Naive thymus-derived CD4-positive, alpha-beta T cell (primary cell): ENCODE results near the gene RIPK3. TPM values are rescaled to one million over a fixed set of nuclear protein-coding genes. Genes with fewer than 3 reads are reported as not detected.
"Not testable (repeated sequence)": the region's sequence is repeated elsewhere in the genome, so short reads cannot be mapped to it uniquely, and the experiment has no call there.

Experiments used
- ATAC-seq: fragments of 150-1000 bp; cut with Tn5 transposase; 2 replicates; pipeline ENCODE4 v1.10.0; 2021; ENCODE audit warnings: mild to moderate bottlenecking, moderate library complexity
- CTCF ChIA-PET: fragments of 350-600 bp; sonication (Branson Sonifier 250); formaldehyde crosslinking; loops from one replicate; lab custom pipeline; 2021; ENCODE audit warnings: antibody characterized with exemption; lab: Charles Lee
- POLR2A ChIA-PET: fragments of 350-600 bp; sonication (Branson Sonifier 250); formaldehyde crosslinking; loops from one replicate; lab custom pipeline; 2021; ENCODE audit warnings: antibody characterized with exemption, inconsistent platforms; lab: Charles Lee
- DNase-seq, 9 donors: peaks; one replicate each; pipeline versions ENCODE4 v3.0.0 to v3.0.0-alpha.2; 2020 to 2022; ENCODE audit warnings: mixed read lengths in 1 of 9
- H3K27ac ChIP-seq: one replicate; pipeline ENCODE4 v1.7.0; 2013; ENCODE audit warnings: mild to moderate bottlenecking, low read depth, low read length, moderate library complexity
- H3K27me3 ChIP-seq, 2 donors: one replicate each; pipeline ENCODE4 v1.7.0; 2013; ENCODE audit warnings: low read length in 2 of 2, mild to moderate bottlenecking in 2 of 2, moderate library complexity in 2 of 2; ENCODE audit not compliant: control insufficient read depth in 2 of 2, insufficient read depth in 2 of 2
- H3K36me3 ChIP-seq, 3 experiments: 1 replicate in 2 of 3; 2 replicates in 1 of 3; pipeline ENCODE4 v1.7.0; 2013; ENCODE audit warnings: low read length in 3 of 3, mild to moderate bottlenecking in 3 of 3, moderate library complexity in 1 of 3; ENCODE audit not compliant: insufficient read depth in 3 of 3, control insufficient read depth in 2 of 3
- H3K4me1 ChIP-seq, 2 donors: one replicate each; pipeline ENCODE4 v1.7.0; 2013; ENCODE audit warnings: low read length in 2 of 2, mild to moderate bottlenecking in 2 of 2, moderate library complexity in 1 of 2; ENCODE audit not compliant: control insufficient read depth in 2 of 2, insufficient read depth in 2 of 2
- H3K4me3 ChIP-seq: 2 replicates; pipeline ENCODE4 v1.7.0; 2013; ENCODE audit warnings: mild to moderate bottlenecking, low read length
- H3K9me3 ChIP-seq, 3 experiments: 1 replicate in 2 of 3; 2 replicates in 1 of 3; pipeline ENCODE4 v1.7.0; 2013; ENCODE audit warnings: low read length in 3 of 3; ENCODE audit not compliant: control insufficient read depth in 2 of 3
- H3K27ac Mint-ChIP-seq, 9 donors: one replicate each; pipeline ENCODE4 v1.8.0; 2020 to 2022; ENCODE audit warnings: mixed read lengths in 9 of 9, mild to moderate bottlenecking in 8 of 9, moderate library complexity in 5 of 9, inconsistent platforms in 2 of 9
- H3K27me3 Mint-ChIP-seq, 5 donors: one replicate each; pipeline ENCODE4 v1.8.0; 2021 to 2022; ENCODE audit warnings: mixed read lengths in 5 of 5, mild to moderate bottlenecking in 1 of 5
- H3K36me3 Mint-ChIP-seq, 5 donors: one replicate each; pipeline ENCODE4 v1.8.0; 2020 to 2022; ENCODE audit warnings: mixed read lengths in 5 of 5, mild to moderate bottlenecking in 3 of 5, inconsistent platforms in 1 of 5
- H3K4me1 Mint-ChIP-seq, 7 donors: one replicate each; pipeline ENCODE4 v1.8.0; 2020 to 2022; ENCODE audit warnings: mixed read lengths in 7 of 7, mild to moderate bottlenecking in 3 of 7, inconsistent platforms in 1 of 7
- H3K4me3 Mint-ChIP-seq, 10 donors: one replicate each; pipeline ENCODE4 v1.8.0; 2020 to 2022; ENCODE audit warnings: mild to moderate bottlenecking in 10 of 10, mixed read lengths in 10 of 10, moderate library complexity in 6 of 10, inconsistent platforms in 2 of 10
- H3K9me3 Mint-ChIP-seq, 11 donors: one replicate each; pipeline ENCODE4 v1.8.0; 2020 to 2022; ENCODE audit warnings: mixed read lengths in 11 of 11, mild to moderate bottlenecking in 4 of 11, inconsistent platforms in 1 of 11, moderate library complexity in 1 of 11
- intact Hi-C, 2 donors: fragments of 100-400 bp; cut with micrococcal nuclease; formaldehyde crosslinking; loops; one replicate each; pipeline ENCODE4 v1.15.1; 2023
- polyA plus RNA-seq, 2 donors: library from polyadenylated mRNA; unstranded; fragments of 300-500 nt; fragmentation: Illumina TruSeq; gene quantifications; one replicate each; pipeline ENCODE4 v1.2.3, GENCODE V29; 2021
- total RNA-seq, 6 experiments: library from RNA in 5 of 6; stranded (reverse) in 5 of 6; gene quantifications; 1 replicate in 5 of 6; 2 replicates in 1 of 6; pipeline ENCODE4 v1.2.3 and lab custom pipeline; 2021 to 2026

RIPK3 gene
- total and polyA plus RNA-seq, 7 experiments from 2014 or later = 8.2 to 47.5 (median 33.0) TPM

DNA sequence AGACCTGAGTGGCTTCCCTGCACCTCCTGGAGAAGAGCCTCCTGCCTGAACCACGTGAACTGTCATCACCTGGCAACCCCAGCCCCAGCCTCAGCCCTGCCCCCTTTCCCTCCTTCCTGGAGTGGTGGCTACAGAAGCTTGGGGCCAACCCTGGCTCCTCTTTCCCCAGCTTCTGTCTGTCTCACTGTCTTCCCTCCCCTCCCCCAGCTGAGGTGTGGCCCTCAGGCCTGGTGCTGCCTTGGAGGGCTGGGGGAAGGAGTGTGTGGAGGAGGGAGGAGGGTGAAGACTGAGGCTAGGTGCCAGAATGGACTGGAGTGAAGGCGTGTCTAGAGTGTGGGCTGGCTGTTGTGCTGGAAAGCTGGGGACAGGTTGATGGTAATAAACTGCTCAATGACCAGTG, 37.9 kb upstream of the RIPK3 start:
- H3K4me3 Mint-ChIP-seq = no peak overlapping the region
- ChIA-PET CTCF (no interaction called here), POLR2A (no interaction called here)
- H3K27me3 Mint-ChIP-seq = peaks cover 0 to 13% (median 4%) of the 10 kb centered on the region in 5 donors
- peaks cover 0 to 7% (median 0%) of the 10 kb centered on the region in 7 donors for H3K4me1 Mint-ChIP-seq
- intact Hi-C loops = no loop called here
- Histone ChIP-seq H3K27me3 (no peaks in the 10 kb centered on the region), H3K9me3 (no peaks in the 10 kb centered on the region), H3K4me3 (no peak overlapping the region), H3K27ac (no peak overlapping the region), H3K36me3 (no peaks in the 10 kb centered on the region), H3K4me1 (no peaks in the 10 kb centered on the region)
- H3K9me3 Mint-ChIP-seq = no peaks in the 10 kb centered on the region
- no peak for ATAC-seq
- no peaks in the 10 kb centered on the region for H3K36me3 Mint-ChIP-seq
- no peak for DNase-seq
- H3K27ac Mint-ChIP-seq = no peak overlapping the region

DNA sequence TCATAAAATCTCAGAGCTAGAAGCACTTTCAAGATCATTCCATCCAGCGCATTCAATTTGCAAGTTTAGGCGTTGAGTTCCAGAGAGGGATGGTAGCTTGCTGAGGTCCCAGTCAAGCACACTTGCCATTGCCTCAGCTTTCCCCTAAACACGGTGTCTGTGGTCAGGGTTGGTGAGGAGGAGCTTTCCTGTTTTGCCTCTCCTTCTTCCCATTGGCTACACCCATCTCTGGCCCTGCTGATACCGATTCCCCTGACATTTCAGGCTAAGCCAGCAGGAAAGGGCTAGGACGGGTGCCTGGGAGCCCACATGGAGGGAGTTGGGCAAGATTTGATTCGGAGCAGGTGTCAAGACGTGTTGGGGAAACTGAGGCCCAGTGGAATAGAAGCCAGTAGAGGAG, 37.3 kb upstream of the RIPK3 start:
- H3K36me3 Mint-ChIP-seq = no peaks in the 10 kb centered on the region
- DNase-seq (no peak), ATAC-seq (no peak)
- H3K9me3 Mint-ChIP-seq = no peaks in the 10 kb centered on the region
- peaks cover 0 to 13% (median 4%) of the 10 kb centered on the region in 5 donors for H3K27me3 Mint-ChIP-seq
- H3K9me3 ChIP-seq = no peaks in the 10 kb centered on the region
- peaks cover 0 to 7% (median 0%) of the 10 kb centered on the region in 7 donors for H3K4me1 Mint-ChIP-seq
- no peak overlapping the region for H3K27ac ChIP-seq
- CTCF ChIA-PET = no interaction called here
- no peak overlapping the region for H3K4me3 ChIP-seq
- H3K27me3 ChIP-seq = no peaks in the 10 kb centered on the region
- intact Hi-C loops = no loop called here
- no peaks in the 10 kb centered on the region for H3K4me1 ChIP-seq
- POLR2A ChIA-PET = no interaction called here
- no peak overlapping the region for H3K4me3 Mint-ChIP-seq
- H3K36me3 ChIP-seq = no peaks in the 10 kb centered on the region
- H3K27ac Mint-ChIP-seq = no peak overlapping the region

DNA sequence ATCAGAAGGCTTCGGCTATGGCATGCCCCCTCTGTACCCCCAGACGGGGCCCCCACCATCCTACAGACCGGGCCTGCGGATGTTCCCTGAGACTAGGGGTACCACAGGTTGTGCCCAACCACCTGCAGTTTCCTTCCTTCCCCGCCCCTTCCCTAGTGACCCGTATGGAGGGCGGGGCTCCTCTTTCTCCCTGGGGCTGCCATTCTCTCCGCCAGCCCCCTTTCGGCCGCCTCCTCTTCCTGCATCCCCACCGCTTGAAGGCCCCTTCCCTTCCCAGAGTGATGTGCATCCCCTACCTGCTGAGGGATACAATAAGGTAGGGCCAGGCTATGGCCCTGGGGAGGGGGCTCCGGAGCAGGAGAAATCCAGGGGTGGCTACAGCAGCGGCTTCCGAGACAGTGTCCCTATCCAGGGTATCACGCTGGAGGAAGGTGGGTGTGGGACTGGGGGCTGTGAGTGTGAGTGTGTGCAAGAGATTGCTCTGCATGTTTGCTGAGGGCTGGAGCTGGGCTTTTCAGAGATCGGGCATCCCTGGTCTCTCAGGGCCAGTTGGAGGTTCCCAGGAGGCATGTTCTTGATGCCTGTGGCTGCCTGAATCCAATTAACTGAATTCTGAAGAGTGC, 36.8 kb upstream of the RIPK3 start:
- Mint-ChIP-seq H3K27me3 (peaks cover 0 to 13% (median 5%) of the 10 kb centered on the region in 5 donors), H3K9me3 (no peaks in the 10 kb centered on the region), H3K36me3 (no peaks in the 10 kb centered on the region), H3K4me1 (peaks cover 0 to 5% (median 0%) of the 10 kb centered on the region in 7 donors), H3K27ac (no peak overlapping the region), H3K4me3 (no peak overlapping the region)
- no peaks in the 10 kb centered on the region for H3K4me1 ChIP-seq
- ChIA-PET POLR2A (no interaction called here), CTCF (no interaction called here)
- DNase-seq = no peak
- no peaks in the 10 kb centered on the region for H3K36me3 ChIP-seq
- intact Hi-C loops = no loop called here
- H3K27ac ChIP-seq = no peak overlapping the region
- ATAC-seq = no peak
- no peaks in the 10 kb centered on the region for H3K27me3 ChIP-seq
- H3K9me3 ChIP-seq = no peaks in the 10 kb centered on the region
- H3K4me3 ChIP-seq = no peak overlapping the region

DNA sequence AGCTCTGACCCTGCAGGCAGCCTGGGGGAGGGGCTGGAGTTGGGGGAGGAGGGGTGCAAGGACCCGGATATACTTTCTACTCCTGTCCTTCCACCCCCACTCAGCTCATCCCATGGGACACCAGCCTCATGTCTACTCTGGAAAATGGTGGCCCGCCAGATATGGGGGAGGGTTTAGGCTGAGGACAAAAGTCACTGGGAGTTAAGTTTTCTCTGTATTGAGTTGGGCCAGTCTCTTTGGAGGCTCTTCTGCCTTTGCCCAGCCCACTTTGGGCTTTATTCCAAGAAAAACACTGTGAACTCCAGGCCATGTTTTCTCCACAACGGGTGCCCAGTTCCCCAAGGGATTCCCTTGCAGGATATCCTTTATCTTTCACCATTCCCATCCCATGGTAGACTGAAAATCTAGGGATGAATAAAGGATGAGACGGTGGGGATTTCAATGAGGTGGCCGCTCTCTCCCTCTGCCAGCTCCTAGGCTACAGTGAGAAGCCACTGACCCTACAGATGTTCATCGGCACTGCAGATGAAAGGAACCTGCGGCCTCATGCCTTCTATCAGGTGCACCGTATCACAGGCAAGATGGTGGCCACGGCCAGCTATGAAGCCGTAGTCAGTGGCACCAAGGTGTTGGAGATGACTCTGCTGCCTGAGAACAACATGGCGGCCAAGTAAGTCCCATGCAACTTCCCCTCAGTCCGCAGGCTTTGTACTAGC, 33.1 kb upstream of the RIPK3 start:
- no peak overlapping the region for H3K4me3 Mint-ChIP-seq
- Histone ChIP-seq H3K27me3 (no peaks in the 10 kb centered on the region), H3K4me3 (no peak overlapping the region), H3K9me3 (no peaks in the 10 kb centered on the region), H3K27ac (no peak overlapping the region), H3K4me1 (peaks cover 0 to 4% of the 10 kb centered on the region in 2 donors), H3K36me3 (no peaks in the 10 kb centered on the region)
- H3K4me1 Mint-ChIP-seq = peaks cover 0 to 11% (median 7%) of the 10 kb centered on the region in 7 donors
- peaks cover 5 to 28% (median 10%) of the 10 kb centered on the region in 5 donors for H3K27me3 Mint-ChIP-seq
- intact Hi-C loops = no loop called here
- DNase-seq (no peak), ATAC-seq (no peak)
- no peaks in the 10 kb centered on the region for H3K9me3 Mint-ChIP-seq
- ChIA-PET POLR2A (interaction anchor here (0.5 to 0.7 kb wide), 2 partner anchors 40 to 52 kb away, joined by 3 read pairs; no protein-coding TSS in a partner anchor), CTCF (interaction anchor here (0.9 kb wide), 1 partner anchor 34 kb away, joined by 5 read pairs; no protein-coding TSS in a partner anchor)
- H3K36me3 Mint-ChIP-seq = no peaks in the 10 kb centered on the region
- no peak overlapping the region for H3K27ac Mint-ChIP-seq

DNA sequence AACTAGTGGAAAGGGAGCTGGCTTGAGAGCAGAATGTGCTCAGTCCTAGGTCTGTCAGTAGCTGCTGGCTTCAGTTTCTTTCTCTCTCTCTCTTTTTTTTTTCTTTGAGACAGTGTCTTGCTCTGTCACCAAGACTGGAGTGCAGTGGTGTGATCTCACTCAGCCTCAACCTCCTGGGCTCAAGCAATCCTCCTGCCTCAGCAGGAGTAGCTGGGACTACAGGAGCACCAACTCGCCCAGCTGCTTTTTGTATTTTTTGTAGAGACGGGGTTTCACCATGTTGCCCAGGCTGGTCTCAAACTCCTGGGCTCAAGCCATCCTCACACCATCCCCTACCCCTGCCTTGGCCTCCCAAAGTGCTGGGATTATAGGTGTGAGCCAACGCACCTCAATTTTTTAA, 31.8 kb upstream of the RIPK3 start:
- DNase-seq, H3K4me3 Mint-ChIP-seq, CTCF ChIA-PET, H3K27ac Mint-ChIP-seq, H3K27ac ChIP-seq, H3K36me3 ChIP-seq, H3K36me3 Mint-ChIP-seq, H3K9me3 Mint-ChIP-seq, POLR2A ChIA-PET, H3K4me3 ChIP-seq, H3K9me3 ChIP-seq, intact Hi-C loops, ATAC-seq: not testable (repeated sequence)
- Mint-ChIP-seq H3K4me1 (peaks cover 11 to 22% (median 18%) of the 10 kb centered on the region in 7 donors), H3K27me3 (peaks cover 17 to 40% (median 22%) of the 10 kb centered on the region in 5 donors)
- H3K4me1 ChIP-seq = peaks cover 5 to 17% of the 10 kb centered on the region in 2 donors
- H3K27me3 ChIP-seq = peaks cover 0 to 11% of the 10 kb centered on the region in 2 donors

DNA sequence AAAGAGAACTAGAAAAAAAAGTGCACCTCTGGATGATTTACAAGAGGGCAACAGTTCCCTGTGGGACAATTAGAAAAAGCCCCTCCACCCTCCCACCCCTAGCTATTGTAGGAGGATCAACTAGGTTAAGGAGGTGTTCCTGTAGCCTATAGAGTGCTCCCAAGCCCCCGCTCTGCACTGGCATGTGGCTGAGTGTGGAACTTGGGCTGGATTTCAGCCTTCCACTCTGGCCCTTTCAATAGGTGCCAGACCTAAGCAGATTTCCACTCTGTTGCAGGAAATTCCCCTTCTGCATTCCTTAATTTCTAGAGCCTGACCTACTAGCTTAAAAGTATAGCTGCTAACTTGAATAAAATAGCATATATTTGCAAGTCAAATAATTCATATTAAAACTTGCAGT, 31.0 kb upstream of the RIPK3 start:
- no peaks in the 10 kb centered on the region for H3K36me3 Mint-ChIP-seq
- ATAC-seq (no peak), DNase-seq (no peak)
- Histone ChIP-seq H3K27ac (no peak overlapping the region), H3K27me3 (peaks cover 0 to 20% of the 10 kb centered on the region in 2 donors), H3K36me3 (no peaks in the 10 kb centered on the region), H3K9me3 (no peaks in the 10 kb centered on the region), H3K4me3 (no peak overlapping the region), H3K4me1 (peaks cover 7 to 25% of the 10 kb centered on the region in 2 donors)
- H3K27me3 Mint-ChIP-seq = peaks cover 22 to 46% (median 25%) of the 10 kb centered on the region in 5 donors
- no peak overlapping the region for H3K27ac Mint-ChIP-seq
- H3K4me1 Mint-ChIP-seq = peaks cover 15 to 29% (median 23%) of the 10 kb centered on the region in 7 donors
- no peaks in the 10 kb centered on the region for H3K9me3 Mint-ChIP-seq
- ChIA-PET POLR2A (no interaction called here), CTCF (interaction anchor here (0.7 kb wide), 1 partner anchor 60 kb away, joined by 4 read pairs; no protein-coding TSS in a partner anchor)
- H3K4me3 Mint-ChIP-seq = no peak overlapping the region
- intact Hi-C loops = no loop called here
